GM12801 (cell line): ENCODE measurements around the gene FOXC2.

Experiments
- TF ChIP-seq, protein P1 (sequence below): IDR thresholded peaks from one replicate; pipeline ENCODE4 v1.5.1; 2011; ENCODE audit warnings: control low read depth; ENCODE audit not compliant: insufficient read length; ENCODE audit errors: extremely low read depth

Gene FOXC2

DNA sequence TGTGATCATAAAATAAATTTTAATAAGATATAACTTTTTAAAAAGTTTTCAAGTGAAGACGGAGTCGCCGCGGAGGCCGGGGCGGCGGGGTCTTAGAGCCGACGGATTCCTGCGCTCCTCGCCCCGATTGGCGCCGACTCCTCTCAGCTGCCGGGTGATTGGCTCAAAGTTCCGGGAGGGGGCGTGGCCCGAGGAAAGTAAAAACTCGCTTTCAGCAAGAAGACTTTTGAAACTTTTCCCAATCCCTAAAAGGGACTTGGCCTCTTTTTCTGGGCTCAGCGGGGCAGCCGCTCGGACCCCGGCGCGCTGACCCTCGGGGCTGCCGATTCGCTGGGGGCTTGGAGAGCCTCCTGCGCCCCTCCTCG is at the start of gene FOXC2:
TSS of gene FOXC2 (plus strand) at position 229 of the 365 bp plus-strand sequence. CDS start 507 bp downstream, outside the sequence.
- TF ChIP-seq, protein P1, sequence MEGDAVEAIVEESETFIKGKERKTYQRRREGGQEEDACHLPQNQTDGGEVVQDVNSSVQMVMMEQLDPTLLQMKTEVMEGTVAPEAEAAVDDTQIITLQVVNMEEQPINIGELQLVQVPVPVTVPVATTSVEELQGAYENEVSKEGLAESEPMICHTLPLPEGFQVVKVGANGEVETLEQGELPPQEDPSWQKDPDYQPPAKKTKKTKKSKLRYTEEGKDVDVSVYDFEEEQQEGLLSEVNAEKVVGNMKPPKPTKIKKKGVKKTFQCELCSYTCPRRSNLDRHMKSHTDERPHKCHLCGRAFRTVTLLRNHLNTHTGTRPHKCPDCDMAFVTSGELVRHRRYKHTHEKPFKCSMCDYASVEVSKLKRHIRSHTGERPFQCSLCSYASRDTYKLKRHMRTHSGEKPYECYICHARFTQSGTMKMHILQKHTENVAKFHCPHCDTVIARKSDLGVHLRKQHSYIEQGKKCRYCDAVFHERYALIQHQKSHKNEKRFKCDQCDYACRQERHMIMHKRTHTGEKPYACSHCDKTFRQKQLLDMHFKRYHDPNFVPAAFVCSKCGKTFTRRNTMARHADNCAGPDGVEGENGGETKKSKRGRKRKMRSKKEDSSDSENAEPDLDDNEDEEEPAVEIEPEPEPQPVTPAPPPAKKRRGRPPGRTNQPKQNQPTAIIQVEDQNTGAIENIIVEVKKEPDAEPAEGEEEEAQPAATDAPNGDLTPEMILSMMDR = no peak

DNA sequence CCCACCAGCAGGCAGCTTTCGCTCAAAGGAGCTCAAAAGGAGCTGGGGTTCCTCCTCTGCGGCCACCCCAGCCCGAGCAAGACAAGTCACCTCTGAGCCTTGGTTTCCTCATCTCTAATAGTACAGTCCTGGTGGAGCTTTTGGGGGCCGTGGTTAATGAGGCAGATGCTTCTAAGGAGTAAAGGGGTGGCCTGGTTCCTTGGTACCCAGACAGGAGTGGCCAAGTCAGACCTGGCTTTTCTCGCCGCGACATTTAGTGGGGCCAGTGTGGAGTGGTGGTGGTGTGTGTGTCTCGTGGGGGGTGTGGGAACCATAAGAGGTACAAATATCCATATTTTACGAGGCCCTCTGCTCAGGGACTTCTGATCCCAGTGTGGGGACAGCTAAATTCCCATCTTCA is 49.6 kb upstream of the FOXC2 start:
- TF ChIP-seq, protein P1 = no peak

DNA sequence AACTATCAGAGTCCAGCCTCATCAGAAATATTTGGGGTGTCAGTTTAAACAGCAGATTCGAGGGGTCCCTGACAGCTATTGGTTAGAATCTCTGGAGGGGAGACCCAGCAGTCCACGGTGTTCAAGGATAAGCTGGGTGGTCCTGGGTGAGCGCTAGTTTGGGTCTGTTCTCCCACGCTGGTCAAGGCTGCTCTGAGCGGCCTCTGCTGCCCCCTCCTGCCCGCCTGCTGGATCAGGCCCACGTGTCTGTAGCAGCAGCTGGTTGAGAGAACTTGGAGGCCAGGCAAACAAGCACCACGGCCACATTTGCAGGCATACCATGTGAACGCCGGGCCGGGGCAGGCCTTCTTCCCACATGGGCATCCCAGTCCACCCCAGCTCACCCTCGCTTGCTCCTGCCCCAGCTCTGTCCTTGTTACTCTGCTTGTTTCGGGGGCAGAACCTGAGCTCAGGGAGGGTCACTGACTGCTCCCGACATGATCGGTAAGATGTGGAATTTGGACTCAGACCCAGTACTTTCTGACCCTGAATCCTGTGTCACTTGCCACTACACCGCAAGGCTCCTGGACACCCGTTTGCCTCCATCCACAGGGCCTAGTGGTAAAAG is 48.9 kb upstream of the FOXC2 start:
- TF ChIP-seq, protein P1 = no peak

DNA sequence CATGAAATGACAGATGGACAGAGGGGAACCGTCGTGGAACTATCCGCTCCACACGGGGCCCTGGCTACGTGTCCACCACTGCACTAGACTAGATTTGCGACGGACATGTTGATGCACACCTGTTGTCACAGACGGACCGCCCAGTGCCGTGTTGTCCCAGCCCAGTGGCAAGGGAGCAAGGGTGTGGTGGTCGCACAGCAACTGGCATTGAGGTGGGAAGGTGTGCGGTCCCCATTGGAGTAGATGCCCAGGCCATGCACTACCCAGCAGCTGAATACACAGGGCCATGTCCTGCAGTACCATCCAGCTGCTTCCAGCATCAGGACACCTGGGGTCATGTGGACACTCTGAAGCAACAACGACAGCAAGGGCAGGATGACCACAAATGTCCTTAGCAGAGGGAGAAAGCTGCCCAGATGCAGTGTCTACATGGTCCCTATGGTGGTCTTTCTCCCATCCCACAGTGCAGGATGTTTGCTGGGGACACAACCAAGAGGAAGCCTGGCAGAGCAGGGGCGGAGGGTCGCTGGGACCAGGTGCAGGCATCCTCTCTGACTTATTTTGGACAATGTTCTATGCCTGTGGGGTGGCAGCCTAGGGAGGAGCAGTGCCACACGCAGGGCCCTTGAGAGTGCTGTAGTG is 47.5 kb upstream of the FOXC2 start:
- TF ChIP-seq, protein P1 = no peak

DNA sequence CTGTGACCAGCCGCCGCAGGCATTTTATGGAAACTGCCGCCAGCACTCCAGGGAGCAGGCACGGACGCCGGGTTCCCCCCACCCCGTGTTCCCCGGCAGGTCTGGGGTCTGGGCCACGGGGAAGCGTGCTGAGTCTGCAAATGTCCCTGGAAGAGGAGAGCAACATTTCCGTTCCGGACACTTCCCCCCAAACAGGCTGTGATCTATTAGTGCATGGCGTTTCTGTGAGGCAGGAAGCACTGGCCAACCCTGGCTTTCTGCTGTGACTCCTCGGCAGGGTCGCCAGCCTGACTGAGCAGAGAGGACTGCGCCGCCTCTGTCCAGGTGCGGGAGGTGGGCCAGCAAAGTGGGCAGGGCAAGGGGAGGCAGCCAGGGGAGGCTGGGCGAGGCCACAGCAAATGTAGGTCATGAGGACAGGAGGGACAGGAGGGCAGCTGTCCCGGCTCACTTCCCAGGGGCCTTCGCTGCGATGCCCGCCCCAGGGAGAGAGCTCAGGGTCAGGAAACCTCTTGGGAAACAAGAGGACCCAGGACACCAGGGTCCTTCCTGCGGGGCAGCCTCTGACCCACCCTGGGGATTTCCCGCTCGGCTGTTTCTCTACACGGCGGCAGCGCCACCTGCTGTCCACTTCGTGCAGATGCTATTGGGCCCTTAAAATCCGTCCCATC is 46.8 kb upstream of the FOXC2 start:
- TF ChIP-seq, protein P1 = peak; percentile 30

DNA sequence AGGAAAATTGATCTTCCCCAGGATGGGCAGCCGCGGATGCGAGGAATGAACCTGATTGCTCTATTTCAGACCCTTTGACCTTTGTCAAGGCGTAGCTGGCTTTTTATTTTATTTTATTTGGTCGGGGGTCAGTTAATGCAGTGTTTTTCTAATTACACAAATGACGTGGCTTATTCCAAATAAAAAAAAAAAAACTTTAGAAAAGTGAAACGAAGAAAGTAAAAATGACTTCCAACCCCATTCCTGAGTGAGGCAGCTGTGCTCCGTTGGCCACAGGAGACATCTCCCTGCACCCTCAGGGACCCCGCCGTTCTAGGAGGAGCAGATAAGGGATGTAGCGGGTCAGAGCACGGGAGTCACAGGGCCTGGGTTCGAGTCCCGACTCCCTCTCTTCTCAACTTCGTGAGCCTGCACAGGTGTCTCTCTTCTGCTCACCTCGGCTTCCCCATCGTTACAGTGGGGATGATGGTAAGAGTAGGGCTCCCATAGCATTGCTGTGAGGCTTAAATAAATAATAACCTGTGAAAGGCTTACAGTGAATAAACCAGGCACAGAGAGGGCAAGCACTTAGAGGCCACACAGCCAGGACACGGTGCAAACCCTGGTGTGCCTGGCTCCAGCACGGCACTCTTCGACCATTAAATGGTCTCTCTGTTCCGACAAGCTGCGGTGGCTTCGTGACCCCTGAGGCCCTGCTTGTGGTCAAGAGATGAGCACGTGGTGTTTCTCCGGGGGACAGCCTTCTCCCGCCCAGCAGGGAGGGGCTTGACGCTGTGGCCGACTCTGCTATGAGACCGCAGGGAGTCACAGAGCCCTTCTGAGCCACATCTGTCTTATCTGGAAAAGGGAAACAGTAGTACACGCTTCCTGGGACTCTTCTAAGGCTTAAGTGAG is 46.1 kb upstream of the FOXC2 start:
- TF ChIP-seq, protein P1 = no peak
